Measurements from ENCODE around the gene RASD2. TPM values are rescaled to one million over a fixed set of nuclear protein-coding genes. Genes with fewer than 3 reads are reported as not detected.
"Not testable (repeated sequence)": the region's sequence is repeated elsewhere in the genome, so short reads cannot be mapped to it uniquely, and the experiment has no call there.

Gene RASD2
- polyA plus RNA-seq, 4 donors, result 0.54 to 3.7 (median 1.7) TPM

DNA sequence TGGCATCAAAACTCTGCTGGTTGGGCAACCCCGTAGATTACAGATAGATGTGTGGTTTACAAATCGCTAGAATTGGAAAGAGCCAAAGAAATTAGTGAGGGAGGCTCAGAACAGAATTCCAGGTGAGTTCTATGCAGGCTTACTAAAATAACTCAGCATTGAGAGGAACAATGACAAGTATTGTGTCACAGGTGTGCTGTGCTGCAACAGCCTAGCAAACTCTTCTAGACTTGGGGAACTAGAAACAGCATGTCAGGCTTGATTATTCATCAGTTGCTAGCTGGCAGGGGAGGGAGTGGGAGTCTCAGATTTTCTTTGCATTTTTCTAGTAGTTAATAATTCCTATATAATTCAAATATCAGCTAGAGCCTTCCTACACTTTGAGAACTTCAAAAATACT lies 26.3 kb upstream of the RASD2 start:
- Histone ChIP-seq H3K4me3 (ENCODE audit: low read depth in 1 of 3, low read length in 3 of 3) (no peak overlapping the region), H3K4me1 (ENCODE audit: control insufficient read depth in 3 of 3, insufficient read depth in 2 of 3, low read depth in 1 of 3, low read length in 2 of 3) (peaks cover 0 to 4% (median 0%) of the 10 kb centered on the region in 3 donors), H3K27ac (ENCODE audit: low read depth in 1 of 3, low read length in 2 of 3) (no peak overlapping the region), H3K27me3 (ENCODE audit: control insufficient read depth in 3 of 3, insufficient read depth in 3 of 3, low read length in 3 of 3) (peaks cover 0 to 6% (median 4%) of the 10 kb centered on the region in 3 donors), H3K9me3 (ENCODE audit: control insufficient read depth in 2 of 2, insufficient read depth in 1 of 2, low read depth in 1 of 2, low read length in 1 of 2) (no peaks in the 10 kb centered on the region), H3K36me3 (ENCODE audit: control insufficient read depth in 3 of 3, insufficient read depth in 2 of 3, low read depth in 1 of 3, low read length in 3 of 3) (no peaks in the 10 kb centered on the region)
- no peak for DNase-seq
- no peak for FAIRE-seq
- WGBS, 3 donors, result 62 to 86% (median 68%) methylated on average over 2 of the region's 2 CpGs

DNA sequence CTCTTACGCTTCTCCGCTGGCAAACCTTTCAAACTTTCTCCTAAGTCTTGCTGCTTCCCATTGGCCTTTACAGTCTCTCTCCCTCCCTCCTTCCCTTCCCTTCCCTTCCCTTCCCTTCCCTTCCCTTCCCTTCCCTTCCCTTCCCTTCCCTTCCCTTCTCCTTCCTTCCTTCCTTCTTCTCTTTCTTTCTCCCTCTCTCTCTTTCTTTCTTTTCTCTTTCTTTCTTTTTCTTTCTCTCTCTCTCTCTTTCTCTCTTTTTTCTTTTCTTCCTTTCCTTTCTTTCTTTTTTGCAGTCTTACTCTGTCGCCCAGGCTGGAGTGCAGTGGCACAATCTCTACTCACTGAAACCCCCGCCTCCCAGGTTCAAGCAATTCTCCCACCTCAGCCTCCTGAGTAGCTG lies 24.7 kb upstream of the RASD2 start:
- H3K27ac ChIP-seq (ENCODE audit: low read depth in 1 of 3, low read length in 2 of 3); DNase-seq; H3K36me3 ChIP-seq (ENCODE audit: control insufficient read depth in 3 of 3, insufficient read depth in 2 of 3, low read depth in 1 of 3, low read length in 3 of 3); FAIRE-seq; H3K4me1 ChIP-seq (ENCODE audit: control insufficient read depth in 3 of 3, insufficient read depth in 2 of 3, low read depth in 1 of 3, low read length in 2 of 3); H3K27me3 ChIP-seq (ENCODE audit: control insufficient read depth in 3 of 3, insufficient read depth in 3 of 3, low read length in 3 of 3); H3K4me3 ChIP-seq (ENCODE audit: low read depth in 1 of 3, low read length in 3 of 3); H3K9me3 ChIP-seq (ENCODE audit: control insufficient read depth in 2 of 2, insufficient read depth in 1 of 2, low read depth in 1 of 2, low read length in 1 of 2): not testable (repeated sequence)
- 88 to 95% (median 95%) methylated on average over 4 of the region's 4 CpGs for WGBS, 3 donors

DNA sequence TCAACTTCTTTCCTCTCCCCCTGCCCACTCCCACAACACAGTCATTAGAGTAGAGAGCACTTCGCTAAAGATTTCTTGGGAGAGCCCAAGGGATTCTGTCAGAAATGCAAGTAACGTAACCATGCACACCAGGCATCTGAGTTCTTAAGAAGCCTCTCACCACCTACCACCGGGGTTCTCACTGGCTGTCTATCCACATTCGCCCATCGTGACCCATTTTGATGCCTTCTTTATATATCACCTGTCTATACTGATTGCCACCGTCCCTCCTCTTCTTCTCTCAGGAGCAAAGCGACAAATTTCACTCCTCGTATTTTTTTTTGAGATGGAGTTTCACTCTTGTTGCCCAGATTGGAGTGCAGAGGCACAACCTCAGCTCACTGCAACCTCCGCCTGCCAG lies 23.9 kb upstream of the RASD2 start:
- H3K36me3 ChIP-seq (ENCODE audit: control insufficient read depth in 3 of 3, insufficient read depth in 2 of 3, low read depth in 1 of 3, low read length in 3 of 3), result no peaks in the 10 kb centered on the region
- peaks cover 0 to 6% (median 4%) of the 10 kb centered on the region in 3 donors for H3K27me3 ChIP-seq (ENCODE audit: control insufficient read depth in 3 of 3, insufficient read depth in 3 of 3, low read length in 3 of 3)
- H3K9me3 ChIP-seq (ENCODE audit: control insufficient read depth in 2 of 2, insufficient read depth in 1 of 2, low read depth in 1 of 2, low read length in 1 of 2), result no peaks in the 10 kb centered on the region
- 88 to 91% (median 91%) methylated on average over 9 of the region's 9 CpGs for WGBS, 3 donors
- no peak overlapping the region for H3K27ac ChIP-seq (ENCODE audit: low read depth in 1 of 3, low read length in 2 of 3)
- H3K4me1 ChIP-seq (ENCODE audit: control insufficient read depth in 3 of 3, insufficient read depth in 2 of 3, low read depth in 1 of 3, low read length in 2 of 3), result peaks cover 0 to 4% (median 0%) of the 10 kb centered on the region in 3 donors
- no peak for FAIRE-seq
- no peak for DNase-seq
- no peak overlapping the region for H3K4me3 ChIP-seq (ENCODE audit: low read depth in 1 of 3, low read length in 3 of 3)

DNA sequence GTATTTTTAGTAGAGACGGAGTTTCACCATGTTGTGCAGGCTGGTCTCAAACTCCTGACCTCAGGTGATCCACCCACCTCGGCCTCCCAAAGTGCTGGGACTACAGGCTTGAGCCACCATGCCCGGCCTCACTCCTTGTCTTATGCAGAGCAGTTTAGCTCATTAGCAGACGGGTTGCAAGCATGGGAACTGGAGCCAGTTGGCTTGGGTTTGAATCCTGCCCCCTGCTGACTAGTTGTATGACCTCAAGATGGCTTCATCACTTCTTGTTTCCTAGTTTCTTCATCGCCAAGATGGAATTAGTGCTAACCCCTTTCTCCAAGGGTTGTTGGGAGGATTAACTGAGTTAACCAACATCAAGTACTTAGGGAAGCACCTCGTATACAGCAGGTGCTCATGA lies 23.4 kb upstream of the RASD2 start:
- no peak overlapping the region for H3K4me3 ChIP-seq (ENCODE audit: low read depth in 1 of 3, low read length in 3 of 3)
- H3K4me1 ChIP-seq (ENCODE audit: control insufficient read depth in 3 of 3, insufficient read depth in 2 of 3, low read depth in 1 of 3, low read length in 2 of 3), result peaks cover 0 to 4% (median 0%) of the 10 kb centered on the region in 3 donors
- DNase-seq (no peak), FAIRE-seq (no peak)
- H3K9me3 ChIP-seq (ENCODE audit: control insufficient read depth in 2 of 2, insufficient read depth in 1 of 2, low read depth in 1 of 2, low read length in 1 of 2), result no peaks in the 10 kb centered on the region
- 82 to 84% (median 84%) methylated on average over 6 of the region's 6 CpGs for WGBS, 3 donors
- peaks cover 0 to 6% (median 4%) of the 10 kb centered on the region in 3 donors for H3K27me3 ChIP-seq (ENCODE audit: control insufficient read depth in 3 of 3, insufficient read depth in 3 of 3, low read length in 3 of 3)
- H3K36me3 ChIP-seq (ENCODE audit: control insufficient read depth in 3 of 3, insufficient read depth in 2 of 3, low read depth in 1 of 3, low read length in 3 of 3), result no peaks in the 10 kb centered on the region
- H3K27ac ChIP-seq (ENCODE audit: low read depth in 1 of 3, low read length in 2 of 3), result no peak overlapping the region

DNA sequence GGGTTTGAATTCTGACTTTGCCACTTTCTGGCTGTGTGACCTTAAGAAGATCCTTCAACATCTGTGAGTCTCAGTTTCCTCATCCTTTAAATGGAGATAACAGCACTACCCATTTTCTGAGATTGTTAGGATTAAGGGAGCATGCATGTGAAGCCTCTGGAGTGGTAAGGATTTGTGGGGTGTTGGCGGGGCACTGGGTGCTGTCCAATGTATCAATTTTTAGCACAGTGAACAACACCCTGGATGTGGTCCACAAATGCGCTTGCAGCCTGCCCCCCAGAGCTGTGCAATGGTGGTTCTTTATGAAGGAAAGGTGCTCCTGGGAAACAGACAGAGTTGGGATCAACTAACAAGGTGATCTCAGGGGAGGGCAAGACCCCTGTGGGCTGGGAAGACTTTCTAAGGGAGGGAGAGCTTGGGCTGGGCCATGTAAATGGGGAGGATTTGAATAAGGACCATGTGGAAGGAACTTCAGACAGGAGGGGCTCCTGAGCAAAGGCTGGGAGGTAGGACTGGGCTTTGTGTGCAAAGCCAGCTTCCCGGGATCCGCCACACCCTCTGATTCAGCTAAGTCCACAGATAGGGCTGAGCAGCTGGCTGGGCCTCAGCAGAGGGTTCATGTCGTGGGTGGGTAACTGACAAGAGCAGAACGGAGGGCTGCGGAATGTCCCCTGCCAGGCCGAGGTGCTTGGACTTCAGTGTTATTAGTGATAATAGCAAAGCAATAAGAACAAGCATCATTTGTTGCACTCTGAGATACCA lies 22.7 kb upstream of the RASD2 start:
- Histone ChIP-seq H3K36me3 (ENCODE audit: control insufficient read depth in 3 of 3, insufficient read depth in 2 of 3, low read depth in 1 of 3, low read length in 3 of 3) (no peaks in the 10 kb centered on the region), H3K9me3 (ENCODE audit: control insufficient read depth in 2 of 2, insufficient read depth in 1 of 2, low read depth in 1 of 2, low read length in 1 of 2) (no peaks in the 10 kb centered on the region), H3K4me3 (ENCODE audit: low read depth in 1 of 3, low read length in 3 of 3) (no peak overlapping the region), H3K27me3 (ENCODE audit: control insufficient read depth in 3 of 3, insufficient read depth in 3 of 3, low read length in 3 of 3) (peaks cover 0 to 6% (median 4%) of the 10 kb centered on the region in 3 donors), H3K4me1 (ENCODE audit: control insufficient read depth in 3 of 3, insufficient read depth in 2 of 3, low read depth in 1 of 3, low read length in 2 of 3) (peaks cover 0 to 4% (median 0%) of the 10 kb centered on the region in 3 donors), H3K27ac (ENCODE audit: low read depth in 1 of 3, low read length in 2 of 3) (no peak overlapping the region)
- 29 to 66% (median 47%) methylated on average over 8 of the region's 8 CpGs for WGBS, 3 donors
- DNase-seq, result peak; percentile 57 to 67
- no peak for FAIRE-seq

DNA sequence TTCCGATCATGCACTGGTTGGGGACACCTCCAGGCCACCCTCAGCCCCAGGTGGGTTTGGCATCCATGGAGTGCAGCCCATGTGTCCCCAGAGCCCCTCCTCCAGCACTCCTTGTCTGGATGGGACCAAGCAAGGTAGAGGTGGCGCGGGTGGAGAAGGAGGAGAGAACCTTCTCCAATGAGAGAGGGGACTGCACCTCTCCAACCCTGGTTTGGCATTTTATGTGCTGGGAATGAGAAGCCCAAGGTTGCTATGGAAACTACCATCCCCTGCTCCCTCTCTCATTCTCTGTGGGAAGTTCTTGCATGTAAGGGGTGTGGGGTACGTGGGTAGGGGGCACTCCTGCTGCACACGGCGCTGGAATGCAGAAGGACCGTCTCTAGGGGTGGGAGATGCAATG lies 21.8 kb upstream of the RASD2 start:
- Histone ChIP-seq H3K4me1 (ENCODE audit: control insufficient read depth in 3 of 3, insufficient read depth in 2 of 3, low read depth in 1 of 3, low read length in 2 of 3) (peaks cover 0 to 4% (median 0%) of the 10 kb centered on the region in 3 donors), H3K36me3 (ENCODE audit: control insufficient read depth in 3 of 3, insufficient read depth in 2 of 3, low read depth in 1 of 3, low read length in 3 of 3) (no peaks in the 10 kb centered on the region), H3K27me3 (ENCODE audit: control insufficient read depth in 3 of 3, insufficient read depth in 3 of 3, low read length in 3 of 3) (peaks cover 0 to 3% (median 2%) of the 10 kb centered on the region in 3 donors), H3K9me3 (ENCODE audit: control insufficient read depth in 2 of 2, insufficient read depth in 1 of 2, low read depth in 1 of 2, low read length in 1 of 2) (no peaks in the 10 kb centered on the region), H3K27ac (ENCODE audit: low read depth in 1 of 3, low read length in 2 of 3) (no peak overlapping the region), H3K4me3 (ENCODE audit: low read depth in 1 of 3, low read length in 3 of 3) (no peak overlapping the region)
- 81 to 90% (median 82%) methylated on average over 7 of the region's 7 CpGs for WGBS, 3 donors
- no peak for DNase-seq
- FAIRE-seq, result no peak

DNA sequence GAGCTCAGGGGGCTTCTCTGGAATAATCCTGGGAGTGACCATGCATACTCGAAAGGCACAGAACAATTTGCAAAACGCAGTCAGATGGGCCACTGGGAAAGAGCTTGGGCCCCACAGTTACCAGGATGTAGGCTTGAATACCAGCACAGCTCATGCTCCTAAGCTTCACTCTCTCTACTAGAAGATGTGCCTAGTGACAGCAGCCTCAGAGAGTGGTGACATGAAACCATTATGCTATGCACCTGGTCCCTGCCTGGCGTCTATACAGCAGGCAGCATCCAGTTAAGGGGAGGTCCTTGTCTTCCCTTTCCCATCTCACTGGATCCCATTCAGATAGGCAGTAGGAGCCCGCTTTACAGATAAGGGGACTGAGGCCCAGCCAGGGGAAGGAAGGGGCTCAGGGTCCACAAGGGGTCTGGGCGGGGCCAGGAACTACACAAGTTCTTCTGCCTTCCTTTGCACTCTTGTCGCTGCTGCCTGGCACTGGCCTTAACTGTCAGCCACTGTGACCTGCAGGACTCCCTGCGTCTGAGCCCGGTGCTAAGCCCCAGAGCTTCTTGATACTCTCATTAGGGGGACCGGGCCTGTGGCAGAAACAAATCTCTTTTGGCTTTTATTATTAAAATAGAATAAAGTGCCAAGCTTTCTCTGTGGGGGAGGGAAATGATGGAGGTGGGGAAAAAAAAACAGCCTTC lies 21.2 kb upstream of the RASD2 start:
- no peak for DNase-seq
- Histone ChIP-seq H3K27me3 (ENCODE audit: control insufficient read depth in 3 of 3, insufficient read depth in 3 of 3, low read length in 3 of 3) (no peaks in the 10 kb centered on the region), H3K9me3 (ENCODE audit: control insufficient read depth in 2 of 2, insufficient read depth in 1 of 2, low read depth in 1 of 2, low read length in 1 of 2) (no peaks in the 10 kb centered on the region), H3K4me3 (ENCODE audit: low read depth in 1 of 3, low read length in 3 of 3) (no peak overlapping the region), H3K4me1 (ENCODE audit: control insufficient read depth in 3 of 3, insufficient read depth in 2 of 3, low read depth in 1 of 3, low read length in 2 of 3) (peaks cover 0 to 4% (median 0%) of the 10 kb centered on the region in 3 donors), H3K36me3 (ENCODE audit: control insufficient read depth in 3 of 3, insufficient read depth in 2 of 3, low read depth in 1 of 3, low read length in 3 of 3) (no peaks in the 10 kb centered on the region), H3K27ac (ENCODE audit: low read depth in 1 of 3, low read length in 2 of 3) (no peak overlapping the region)
- no peak for FAIRE-seq
- WGBS, 3 donors, result 79 to 86% (median 81%) methylated on average over 9 of the region's 9 CpGs

DNA sequence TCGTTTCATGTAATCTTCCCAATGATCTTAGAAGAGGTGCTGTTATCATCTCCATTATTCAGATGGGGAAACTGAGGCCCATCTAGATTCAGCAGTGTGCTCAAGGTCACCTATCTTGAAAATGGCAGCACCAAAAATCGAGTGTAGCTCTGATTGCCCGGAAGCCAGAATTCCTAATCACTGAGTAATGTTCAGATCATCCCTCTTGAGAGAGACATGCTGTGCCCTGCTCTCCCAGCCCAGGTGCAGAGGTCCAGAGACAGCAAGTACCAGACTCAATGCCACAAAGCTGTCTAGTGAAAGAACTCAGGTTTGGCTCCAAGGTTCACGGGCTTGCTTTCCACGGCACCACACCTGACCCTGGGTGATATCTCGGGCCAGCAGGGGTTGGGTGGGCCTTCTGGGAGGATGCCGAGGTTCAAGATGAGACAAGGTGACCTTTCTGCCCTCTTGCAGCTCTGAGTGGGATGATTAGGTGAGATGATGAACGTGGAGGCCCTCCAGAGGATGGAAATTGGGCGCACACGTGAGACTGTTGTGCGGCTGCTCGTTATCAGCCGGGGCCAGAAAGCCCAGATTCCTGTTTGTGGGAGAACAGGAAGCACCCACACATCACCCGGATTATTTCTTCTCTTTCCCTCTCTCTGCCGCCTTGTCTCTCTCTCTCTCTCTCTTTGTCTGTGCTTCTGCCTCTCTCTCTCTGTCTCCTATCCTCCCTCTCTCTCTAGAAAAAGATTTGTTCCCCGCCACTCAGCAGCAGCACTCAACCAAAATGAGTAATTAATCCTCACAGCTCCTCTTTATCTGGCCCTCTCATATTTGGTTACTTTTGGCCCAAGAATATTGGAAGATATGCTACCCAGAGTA lies 19.0 kb upstream of the RASD2 start:
- no peak for DNase-seq
- no peak overlapping the region for H3K4me3 ChIP-seq (ENCODE audit: low read depth in 1 of 3, low read length in 3 of 3)
- 32 to 57% (median 35%) methylated on average over 16 of the region's 16 CpGs for WGBS, 3 donors
- H3K4me1 ChIP-seq (ENCODE audit: control insufficient read depth in 3 of 3, insufficient read depth in 2 of 3, low read depth in 1 of 3, low read length in 2 of 3), result peaks cover 0 to 4% (median 0%) of the 10 kb centered on the region in 3 donors
- no peaks in the 10 kb centered on the region for H3K36me3 ChIP-seq (ENCODE audit: control insufficient read depth in 3 of 3, insufficient read depth in 2 of 3, low read depth in 1 of 3, low read length in 3 of 3)
- H3K27me3 ChIP-seq (ENCODE audit: control insufficient read depth in 3 of 3, insufficient read depth in 3 of 3, low read length in 3 of 3), result no peaks in the 10 kb centered on the region
- no peak for FAIRE-seq
- no peak overlapping the region for H3K27ac ChIP-seq (ENCODE audit: low read depth in 1 of 3, low read length in 2 of 3)
- H3K9me3 ChIP-seq (ENCODE audit: control insufficient read depth in 2 of 2, insufficient read depth in 1 of 2, low read depth in 1 of 2, low read length in 1 of 2), result no peaks in the 10 kb centered on the region

Data from small intestine (tissue), 7 donors.